ENCODE data around the gene NR2C1.

- no peak for TF ChIP-seq CTCF (IDR thresholded peaks at IDR 0.05; ENCODE audit: low read length)
- TF ChIP-seq EZH2 (optimal IDR thresholded peaks at IDR 0.05; ENCODE audit: low read depth, low read length) = no peak
Measured at GRCh38 chr12:95017482-95017881, 55.9 kb downstream of the NR2C1 start.

Data from MM.1S (cell line).